HT-29 (cell line): ENCODE results near the gene LBP. TPM values are rescaled to one million over a fixed set of nuclear protein-coding genes. Genes with fewer than 3 reads are reported as not detected.
"Not testable (repeated sequence)": the region's sequence is repeated elsewhere in the genome, so short reads cannot be mapped to it uniquely, and the experiment has no call there.

ENCODE experiments used
- DNase-seq: peaks from one replicate; pipeline ENCODE4 v3.0.0-alpha.2; 2015; ENCODE audit warnings: low spot score
- total RNA-seq: library from RNA; depleted of rRNA; stranded (reverse); fragments of >200 nt; shearing (Covaris generic); gene quantifications from 2 replicates; pipeline ENCODE4 v1.2.3, GENCODE V29; 2014; rRNA removed

LBP gene
- 0.28 TPM in 1 of 2 replicates, not detected in the other for total RNA-seq

- no peak for DNase-seq
These were observed at the start of gene LBP for GRCh38 chr20:38346247-38346651. Gene LBP, plus strand, starts transcription at chr20:38346482. Its CDS starts 35 bp downstream, at chr20:38346517.

- no peak for DNase-seq
These were observed 48.2 kb upstream of the LBP start for GRCh38 chr20:38297916-38298674.

- DNase-seq, result no peak
These were observed 47.5 kb upstream of the LBP start for GRCh38 chr20:38298768-38299288.

GRCh38 chr20:38299963-38300362 is 46.3 kb upstream of the LBP start:
- DNase-seq, result peak; percentile 72

GRCh38 chr20:38300438-38300837 is 45.8 kb upstream of the LBP start:
- DNase-seq, result no peak

- DNase-seq, result no peak
These were observed 45.0 kb upstream of the LBP start for GRCh38 chr20:38301309-38301708.

- DNase-seq, result no peak
These were observed 43.5 kb upstream of the LBP start for GRCh38 chr20:38302786-38303185.

GRCh38 chr20:38303908-38304379 is 42.3 kb upstream of the LBP start, which contains the start of gene BPI:
Gene BPI, plus strand, starts transcription at chr20:38304156. Its CDS starts 68 bp downstream, at chr20:38304224.
- DNase-seq, result peak; percentile 38

GRCh38 chr20:38304845-38305447 is 41.3 kb upstream of the LBP start:
- DNase-seq, result peak; percentile 48

GRCh38 chr20:38305541-38305940 is 40.7 kb upstream of the LBP start:
- no peak for DNase-seq

GRCh38 chr20:38306379-38306778 is 39.9 kb upstream of the LBP start:
- DNase-seq, result no peak

- no peak for DNase-seq
These were observed 38.8 kb upstream of the LBP start for GRCh38 chr20:38307371-38308046.

GRCh38 chr20:38308047-38308438 is 38.2 kb upstream of the LBP start:
- DNase-seq, result no peak

GRCh38 chr20:38308447-38308846 is 37.8 kb upstream of the LBP start:
- DNase-seq, result no peak

- DNase-seq, result no peak
These were observed 35.2 kb upstream of the LBP start for GRCh38 chr20:38311091-38311490.

GRCh38 chr20:38311491-38311890 is 34.8 kb upstream of the LBP start:
- no peak for DNase-seq

- no peak for DNase-seq
These were observed 32.6 kb upstream of the LBP start for GRCh38 chr20:38313676-38314075.

- not testable (repeated sequence) for DNase-seq
These were observed 31.9 kb upstream of the LBP start for GRCh38 chr20:38314350-38314749.

GRCh38 chr20:38315290-38315966 is 30.9 kb upstream of the LBP start:
- peak; percentile 41 for DNase-seq

GRCh38 chr20:38316341-38316740 is 29.9 kb upstream of the LBP start:
- DNase-seq, result no peak

GRCh38 chr20:38317422-38317821 is 28.9 kb upstream of the LBP start:
- DNase-seq, result no peak

- no peak for DNase-seq
These were observed 26.1 kb upstream of the LBP start for GRCh38 chr20:38320221-38320620.
